Testis (tissue), 2 donors: ENCODE measurements around the gene RRM2.

Source experiments
- POLR2A ChIP-seq: fragments of 450-650 bp; IDR thresholded peaks from one replicate; pipeline ENCODE4 v1.6.1; 2017; ENCODE audit warnings: antibody characterized with exemption, mild to moderate bottlenecking, moderate library complexity
- TF ChIP-seq, protein P1 (sequence below), 3 experiments: fragments of 450-650 bp in 2 of 3; fragments of 200-600 bp in 1 of 3; sonication (generic) in 1 of 3; IDR thresholded peaks; one replicate each; pipeline ENCODE4 v1.5.1; 2016 to 2019; ENCODE audit warnings: antibody characterized with exemption in 3 of 3, mild to moderate bottlenecking in 2 of 3, moderate library complexity in 1 of 3

DNA sequence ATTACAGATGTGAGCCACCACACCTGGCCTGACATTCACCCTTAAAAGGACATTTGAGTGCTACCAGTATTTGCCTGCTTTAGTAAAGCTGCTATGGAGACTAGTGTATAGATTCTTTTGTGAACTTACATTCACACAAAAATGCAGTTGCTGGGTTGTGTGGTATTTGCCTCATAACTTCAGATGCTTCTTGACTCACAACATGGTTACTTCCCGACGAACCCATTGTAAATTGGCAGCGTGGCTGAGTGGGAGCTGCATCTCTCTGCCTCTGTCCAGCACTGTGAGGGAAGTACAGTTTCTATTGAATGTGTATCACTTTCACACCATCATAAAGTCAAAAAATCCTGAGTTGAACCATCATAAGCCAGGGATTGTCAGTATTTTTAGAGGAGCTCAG lies 56.9 kb downstream of the RRM2 start:
- TF ChIP-seq, protein P1, sequence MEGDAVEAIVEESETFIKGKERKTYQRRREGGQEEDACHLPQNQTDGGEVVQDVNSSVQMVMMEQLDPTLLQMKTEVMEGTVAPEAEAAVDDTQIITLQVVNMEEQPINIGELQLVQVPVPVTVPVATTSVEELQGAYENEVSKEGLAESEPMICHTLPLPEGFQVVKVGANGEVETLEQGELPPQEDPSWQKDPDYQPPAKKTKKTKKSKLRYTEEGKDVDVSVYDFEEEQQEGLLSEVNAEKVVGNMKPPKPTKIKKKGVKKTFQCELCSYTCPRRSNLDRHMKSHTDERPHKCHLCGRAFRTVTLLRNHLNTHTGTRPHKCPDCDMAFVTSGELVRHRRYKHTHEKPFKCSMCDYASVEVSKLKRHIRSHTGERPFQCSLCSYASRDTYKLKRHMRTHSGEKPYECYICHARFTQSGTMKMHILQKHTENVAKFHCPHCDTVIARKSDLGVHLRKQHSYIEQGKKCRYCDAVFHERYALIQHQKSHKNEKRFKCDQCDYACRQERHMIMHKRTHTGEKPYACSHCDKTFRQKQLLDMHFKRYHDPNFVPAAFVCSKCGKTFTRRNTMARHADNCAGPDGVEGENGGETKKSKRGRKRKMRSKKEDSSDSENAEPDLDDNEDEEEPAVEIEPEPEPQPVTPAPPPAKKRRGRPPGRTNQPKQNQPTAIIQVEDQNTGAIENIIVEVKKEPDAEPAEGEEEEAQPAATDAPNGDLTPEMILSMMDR (IDR thresholded peaks at IDR 0.05), result no peak
- no peak for TF ChIP-seq POLR2A
